WTC11 (cell line): ENCODE measurements around the gene CANX. TPM values are rescaled to one million over a fixed set of nuclear protein-coding genes. Genes with fewer than 3 reads are reported as not detected.

ENCODE experiments used
- ATAC-seq: fragments of 200-7000 bp; cut with Tn5 transposase; 2 replicates; pipeline ENCODE4 v1.10.0; 2021; ENCODE audit warnings: mild to moderate bottlenecking, moderate library complexity
- CTCF ChIA-PET: fragments of 300-600 bp; sonication (Branson Sonifier 250); formaldehyde crosslinking; loops from one replicate; lab custom pipeline; 2021; ENCODE audit warnings: antibody characterized with exemption; lab: Charles Lee
- POLR2A ChIA-PET: fragments of 350-600 bp; sonication (Branson Sonifier 250); formaldehyde crosslinking; loops from one replicate; lab custom pipeline; 2021; ENCODE audit warnings: antibody characterized with exemption; lab: Charles Lee
- DNase-seq: peaks from one replicate; pipeline ENCODE4 v3.0.0; 2021; ENCODE audit warnings: low spot score
- H3K27ac Mint-ChIP-seq: 2 replicates; pipeline ENCODE4 v1.8.0; 2021; ENCODE audit warnings: mixed read lengths
- H3K27me3 Mint-ChIP-seq: 2 replicates; pipeline ENCODE4 v1.8.0; 2021; ENCODE audit warnings: low read depth, mild to moderate bottlenecking, moderate library complexity, mixed read lengths
- H3K36me3 Mint-ChIP-seq: 2 replicates; pipeline ENCODE4 v1.8.0; 2021; ENCODE audit warnings: mixed read lengths
- H3K4me1 Mint-ChIP-seq: 2 replicates; pipeline ENCODE4 v1.8.0; 2022; ENCODE audit warnings: mixed read lengths
- H3K4me3 Mint-ChIP-seq: 2 replicates; pipeline ENCODE4 v1.8.0; 2021; ENCODE audit warnings: mild to moderate bottlenecking, moderate library complexity, mixed read lengths
- H3K9me3 Mint-ChIP-seq: 2 replicates; pipeline ENCODE4 v1.8.0; 2021; ENCODE audit warnings: mixed read lengths
- CBFB ChIP-seq: sonication (generic); formaldehyde crosslinking; IDR thresholded peaks from 2 replicates; pipeline ENCODE4 v1.8.1; 2022; ENCODE audit warnings: mild to moderate bottlenecking, low read depth, missing genetic modification reagents
- E2F1 ChIP-seq: sonication (generic); formaldehyde crosslinking; IDR thresholded peaks from 2 replicates; pipeline ENCODE4 v1.8.0; 2022; ENCODE audit warnings: mild to moderate bottlenecking, missing genetic modification reagents
- ESRRA ChIP-seq: sonication (generic); formaldehyde crosslinking; IDR thresholded peaks from 2 replicates; pipeline ENCODE4 v1.8.1; 2022; ENCODE audit warnings: mild to moderate bottlenecking, missing genetic modification reagents, borderline replicate concordance
- FOXP1 ChIP-seq: sonication (generic); formaldehyde crosslinking; IDR thresholded peaks from 2 replicates; pipeline ENCODE4 v1.8.0; 2022; ENCODE audit warnings: missing genetic modification reagents, mild to moderate bottlenecking, moderate library complexity, borderline replicate concordance
- GTF2I ChIP-seq: fragments of 250-450 bp; sonication (Bioruptor Pico); conservative IDR thresholded peaks from 2 replicates; pipeline ENCODE4 v1.4.0; 2021; ENCODE audit warnings: mild to moderate bottlenecking
- KAT7 ChIP-seq: sonication (generic); formaldehyde crosslinking; IDR thresholded peaks from 2 replicates; pipeline ENCODE4 v1.8.1; 2023; ENCODE audit warnings: missing genetic modification reagents, mild to moderate bottlenecking, borderline replicate concordance
- MXD4 ChIP-seq: fragments of 250-450 bp; sonication (Bioruptor Pico); IDR thresholded peaks from 2 replicates; pipeline ENCODE4 v1.8.0; 2021; ENCODE audit warnings: mild to moderate bottlenecking, moderate library complexity, borderline replicate concordance
- MYBL2 ChIP-seq: sonication (generic); formaldehyde crosslinking; IDR thresholded peaks from 2 replicates; pipeline ENCODE4 v1.8.1; 2023; ENCODE audit warnings: mild to moderate bottlenecking, moderate library complexity, missing genetic modification reagents
- NR1H2 ChIP-seq: sonication (generic); formaldehyde crosslinking; IDR thresholded peaks from 2 replicates; pipeline ENCODE4 v1.9.0; 2021; ENCODE audit warnings: mild to moderate bottlenecking, moderate library complexity, missing genetic modification reagents
- RORB ChIP-seq: fragments of 250-450 bp; sonication (Bioruptor Pico); IDR thresholded peaks from 2 replicates; pipeline ENCODE4 v1.9.0; 2021; ENCODE audit warnings: mild to moderate bottlenecking
- SMAD4 ChIP-seq: sonication (generic); formaldehyde crosslinking; IDR thresholded peaks from 2 replicates; pipeline ENCODE4 v1.8.0; 2022; ENCODE audit warnings: mild to moderate bottlenecking, missing genetic modification reagents
- SOX15 ChIP-seq: fragments of 250-450 bp; sonication (Bioruptor Pico); IDR thresholded peaks from 2 replicates; pipeline ENCODE4 v1.9.0; 2021; ENCODE audit warnings: mild to moderate bottlenecking
- TP53 ChIP-seq: sonication (generic); formaldehyde crosslinking; IDR thresholded peaks from 2 replicates; pipeline ENCODE4 v1.8.1; 2023; ENCODE audit warnings: mild to moderate bottlenecking, missing genetic modification reagents
- USF2 ChIP-seq: sonication (generic); formaldehyde crosslinking; IDR thresholded peaks from 2 replicates; pipeline ENCODE4 v1.8.1; 2023; ENCODE audit warnings: mild to moderate bottlenecking, missing genetic modification reagents, moderate library complexity
- ZBTB43 ChIP-seq: sonication (generic); formaldehyde crosslinking; IDR thresholded peaks from 2 replicates; pipeline ENCODE4 v1.8.1; 2023; ENCODE audit warnings: mild to moderate bottlenecking, missing genetic modification reagents
- ZNF263 ChIP-seq: sonication (generic); formaldehyde crosslinking; IDR thresholded peaks from 2 replicates; pipeline ENCODE4 v1.8.1; 2022; ENCODE audit warnings: low read depth, mild to moderate bottlenecking, moderate library complexity, missing genetic modification reagents
- ZNF423 ChIP-seq: fragments of 250-450 bp; sonication (Bioruptor Pico); IDR thresholded peaks from 2 replicates; pipeline ENCODE4 v2.1.2; 2022; ENCODE audit warnings: mild to moderate bottlenecking, moderate library complexity
- ZNF671 ChIP-seq: fragments of 250-450 bp; sonication (Bioruptor Pico); IDR thresholded peaks from 2 replicates; pipeline ENCODE4 v1.8.0; 2021; ENCODE audit warnings: mild to moderate bottlenecking
- total RNA-seq: library from RNA; stranded (reverse); gene quantifications from 3 replicates; pipeline ENCODE4 v1.2.3, GENCODE V29; 2021
- TF ChIP-seq, protein P1 (sequence below): sonication (generic); formaldehyde crosslinking; IDR thresholded peaks from 2 replicates; pipeline ENCODE4 v1.8.0; 2022; ENCODE audit warnings: mild to moderate bottlenecking, missing genetic modification reagents
- TF ChIP-seq, protein P2 (sequence below): sonication (generic); formaldehyde crosslinking; IDR thresholded peaks from 2 replicates; pipeline ENCODE4 v1.8.0; 2022; ENCODE audit warnings: missing genetic modification reagents
- TF ChIP-seq, protein P3 (sequence below): sonication (generic); formaldehyde crosslinking; IDR thresholded peaks from 2 replicates; pipeline ENCODE4 v1.8.0; 2022; ENCODE audit warnings: mild to moderate bottlenecking, missing genetic modification reagents

Gene CANX
- total RNA-seq, 1 experiment from 2014 or later = 611 TPM

DNA sequence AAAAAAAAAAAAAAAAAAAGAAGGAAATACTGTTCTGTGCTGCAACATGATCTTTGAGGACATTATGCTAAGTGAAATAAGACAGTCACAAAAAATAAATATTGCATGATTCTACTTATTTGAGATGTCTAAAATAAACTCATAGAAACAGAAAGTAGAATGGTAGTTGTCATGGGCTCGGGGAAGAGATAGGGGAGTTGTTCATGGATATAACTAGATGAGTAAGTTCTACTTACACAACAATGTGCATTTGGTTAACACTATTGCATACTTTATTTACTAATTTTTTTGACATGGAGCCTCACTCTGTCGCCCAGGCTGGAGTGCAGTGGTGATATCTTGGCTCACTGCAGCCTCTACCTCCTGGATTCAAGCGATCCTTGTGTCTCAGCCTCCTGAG is 49.0 kb downstream of the CANX start (continued):
- TF ChIP-seq SMAD4 (CRISPR knock-in tag) (no peak), USF2 (no peak), FOXP1 (no peak), ZNF423 (CRISPR knock-in tag) (no peak), SOX15 (no peak)
- TF ChIP-seq, protein P1, sequence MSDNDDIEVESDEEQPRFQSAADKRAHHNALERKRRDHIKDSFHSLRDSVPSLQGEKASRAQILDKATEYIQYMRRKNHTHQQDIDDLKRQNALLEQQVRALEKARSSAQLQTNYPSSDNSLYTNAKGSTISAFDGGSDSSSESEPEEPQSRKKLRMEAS (CRISPR knock-in tag) = no peak
- TF ChIP-seq, protein P2, sequence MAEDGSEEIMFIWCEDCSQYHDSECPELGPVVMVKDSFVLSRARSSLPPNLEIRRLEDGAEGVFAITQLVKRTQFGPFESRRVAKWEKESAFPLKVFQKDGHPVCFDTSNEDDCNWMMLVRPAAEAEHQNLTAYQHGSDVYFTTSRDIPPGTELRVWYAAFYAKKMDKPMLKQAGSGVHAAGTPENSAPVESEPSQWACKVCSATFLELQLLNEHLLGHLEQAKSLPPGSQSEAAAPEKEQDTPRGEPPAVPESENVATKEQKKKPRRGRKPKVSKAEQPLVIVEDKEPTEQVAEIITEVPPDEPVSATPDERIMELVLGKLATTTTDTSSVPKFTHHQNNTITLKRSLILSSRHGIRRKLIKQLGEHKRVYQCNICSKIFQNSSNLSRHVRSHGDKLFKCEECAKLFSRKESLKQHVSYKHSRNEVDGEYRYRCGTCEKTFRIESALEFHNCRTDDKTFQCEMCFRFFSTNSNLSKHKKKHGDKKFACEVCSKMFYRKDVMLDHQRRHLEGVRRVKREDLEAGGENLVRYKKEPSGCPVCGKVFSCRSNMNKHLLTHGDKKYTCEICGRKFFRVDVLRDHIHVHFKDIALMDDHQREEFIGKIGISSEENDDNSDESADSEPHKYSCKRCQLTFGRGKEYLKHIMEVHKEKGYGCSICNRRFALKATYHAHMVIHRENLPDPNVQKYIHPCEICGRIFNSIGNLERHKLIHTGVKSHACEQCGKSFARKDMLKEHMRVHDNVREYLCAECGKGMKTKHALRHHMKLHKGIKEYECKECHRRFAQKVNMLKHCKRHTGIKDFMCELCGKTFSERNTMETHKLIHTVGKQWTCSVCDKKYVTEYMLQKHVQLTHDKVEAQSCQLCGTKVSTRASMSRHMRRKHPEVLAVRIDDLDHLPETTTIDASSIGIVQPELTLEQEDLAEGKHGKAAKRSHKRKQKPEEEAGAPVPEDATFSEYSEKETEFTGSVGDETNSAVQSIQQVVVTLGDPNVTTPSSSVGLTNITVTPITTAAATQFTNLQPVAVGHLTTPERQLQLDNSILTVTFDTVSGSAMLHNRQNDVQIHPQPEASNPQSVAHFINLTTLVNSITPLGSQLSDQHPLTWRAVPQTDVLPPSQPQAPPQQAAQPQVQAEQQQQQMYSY (CRISPR knock-in tag) = no peak

GRCh38 chr5:179749857-179750508 is 51.2 kb downstream of the CANX start:
- Mint-ChIP-seq H3K4me1 (peaks cover 18% of the 10 kb centered on the region), H3K36me3 (peaks cover 17% of the 10 kb centered on the region), H3K9me3 (peaks cover 6% of the 10 kb centered on the region), H3K4me3 (no peak overlapping the region), H3K27me3 (no peaks in the 10 kb centered on the region), H3K27ac (peak overlapping the region; percentile 58)
- ChIA-PET POLR2A (no interaction called here), CTCF (interaction anchor here (0.6 to 1.9 kb wide), 5 partner anchors 10 to 46 kb away, joined by 3 to 9 read pairs (median 6); no protein-coding TSS in a partner anchor)
- DNase-seq (peak; percentile 16), ATAC-seq (peak; percentile 53)
- no peak for TF ChIP-seq KAT7 (CRISPR knock-in tag)

DNA sequence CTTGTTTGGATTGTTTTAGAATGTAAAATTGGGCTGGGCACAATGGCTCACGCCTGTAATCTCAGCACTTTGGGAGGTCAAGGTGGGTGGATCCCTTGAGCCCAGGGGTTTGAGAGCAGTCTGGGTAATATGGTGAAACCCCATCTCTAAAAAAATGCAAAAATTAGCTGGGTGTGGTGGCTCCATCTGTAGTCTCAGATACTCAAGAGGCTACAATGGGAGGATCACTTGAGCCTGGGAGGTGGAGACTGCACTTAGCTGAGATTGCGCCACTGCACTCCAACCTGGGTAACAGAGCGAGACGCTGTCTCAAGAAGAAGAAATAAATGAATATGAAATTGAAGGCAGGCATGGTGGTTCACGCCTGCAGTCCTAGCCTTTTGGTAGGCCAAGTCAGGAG is 55.2 kb downstream of the CANX start:
- DNase-seq = peak; percentile 0
- H3K9me3 Mint-ChIP-seq = no peaks in the 10 kb centered on the region
- POLR2A ChIA-PET = interaction anchor here (1.0 kb wide), 1 partner anchor 21 kb away, joined by 4 read pairs; the partner anchor contains the start of gene MAML1
- no peak overlapping the region for H3K4me3 Mint-ChIP-seq
- H3K4me1 Mint-ChIP-seq = peaks cover 28% of the 10 kb centered on the region
- H3K36me3 Mint-ChIP-seq = peaks cover 9% of the 10 kb centered on the region; the same call in 1 of the 2 replicates
- H3K27ac Mint-ChIP-seq = peak overlapping the region; percentile 75
- CTCF ChIA-PET = interaction anchor here (0.5 to 2.3 kb wide), 3 partner anchors 9 to 86 kb away, joined by 3 to 23 read pairs (median 8); no protein-coding TSS in a partner anchor
- no peak for ATAC-seq
- H3K27me3 Mint-ChIP-seq = no peaks in the 10 kb centered on the region
- TF ChIP-seq MYBL2 (CRISPR knock-in tag) (no peak), FOXP1 (no peak), NR1H2 (CRISPR knock-in tag) (no peak), ZNF671 (no peak), ZNF423 (CRISPR knock-in tag) (no peak), SOX15 (no peak), CBFB (CRISPR knock-in tag) (no peak), ZBTB43 (CRISPR knock-in tag) (no peak), TP53 (CRISPR knock-in tag) (no peak), GTF2I (CRISPR knock-in tag) (no peak), E2F1 (CRISPR knock-in tag) (no peak), MXD4 (no peak), ESRRA (no peak), RORB (CRISPR knock-in tag) (no peak), ZNF263 (CRISPR knock-in tag) (no peak)
- TF ChIP-seq, protein P2 (CRISPR knock-in tag) = no peak
- TF ChIP-seq, protein P3, sequence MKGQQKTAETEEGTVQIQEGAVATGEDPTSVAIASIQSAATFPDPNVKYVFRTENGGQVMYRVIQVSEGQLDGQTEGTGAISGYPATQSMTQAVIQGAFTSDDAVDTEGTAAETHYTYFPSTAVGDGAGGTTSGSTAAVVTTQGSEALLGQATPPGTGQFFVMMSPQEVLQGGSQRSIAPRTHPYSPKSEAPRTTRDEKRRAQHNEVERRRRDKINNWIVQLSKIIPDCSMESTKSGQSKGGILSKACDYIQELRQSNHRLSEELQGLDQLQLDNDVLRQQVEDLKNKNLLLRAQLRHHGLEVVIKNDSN = no peak
